HG03025 (cell line): ENCODE results near the gene SPSB3.

ENCODE experiments used
- ATAC-seq: cut with Tn5 transposase; IDR thresholded peaks from one replicate; pipeline ENCODE4 v1.9.1; 2021; ENCODE audit warnings: mild to moderate bottlenecking, moderate library complexity; ENCODE audit not compliant: unreplicated experiment, low FRiP score

The SPSB3 gene

GRCh38 chr16:1775846-1776671 is 6.3 kb downstream of the SPSB3 start:
- ATAC-seq, result no peak

- no peak for ATAC-seq
Observed at GRCh38 chr16:1775006-1775845, 7.1 kb downstream of the SPSB3 start.

- ATAC-seq, result no peak
Observed at GRCh38 chr16:1774448-1774780, 8.0 kb downstream of the SPSB3 start.

GRCh38 chr16:1773703-1774447 is 8.5 kb downstream of the SPSB3 start:
- ATAC-seq, result no peak

GRCh38 chr16:1772908-1773702 is 9.3 kb downstream of the SPSB3 start, which contains the start of gene MRPS34:
Gene MRPS34, minus strand, starts transcription at chr16:1773134. Its CDS starts 15 bp downstream, at chr16:1773119.
- ATAC-seq, result no peak

DNA sequence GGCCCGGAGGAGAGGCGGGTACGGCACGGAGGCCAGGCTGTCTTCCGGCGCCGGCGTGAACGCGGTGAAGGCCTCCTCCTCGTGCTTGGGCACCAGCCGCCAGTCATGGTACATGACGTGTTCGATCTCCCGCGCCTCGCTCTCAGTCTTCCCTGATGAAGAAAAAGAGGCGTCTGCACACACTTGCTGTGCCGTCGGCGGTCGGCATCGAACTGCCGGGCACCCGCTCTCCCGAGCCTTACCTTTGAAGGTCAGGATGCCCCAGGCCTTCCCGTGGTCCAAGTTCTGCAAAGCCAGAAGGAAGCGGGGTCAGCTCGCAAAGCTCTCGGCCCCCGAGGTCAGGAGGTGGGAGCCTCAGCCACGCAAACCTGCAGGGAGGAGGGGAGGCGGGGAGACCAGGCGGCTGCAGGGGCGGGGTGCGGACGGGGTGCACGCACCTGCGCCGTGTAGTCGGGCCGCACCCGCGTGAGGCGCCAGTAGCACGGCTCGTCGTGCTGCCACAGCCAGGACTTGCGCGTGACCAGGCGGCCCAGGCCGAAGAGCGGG is 9.9 kb downstream of the SPSB3 start, which contains the start of gene EME2:
TSS of gene EME2 (plus strand) at position 449 of the 546 bp plus-strand sequence. CDS start 418 bp downstream, outside the sequence.
- ATAC-seq, result no peak

GRCh38 chr16:1771864-1772361 is 10.5 kb downstream of the SPSB3 start:
- ATAC-seq, result no peak

GRCh38 chr16:1771188-1771863 is 11.0 kb downstream of the SPSB3 start, which contains the start of gene NME3:
Gene NME3, minus strand, starts transcription at chr16:1771543. Its CDS starts 9 bp downstream, at chr16:1771534.
- no peak for ATAC-seq

- no peak for ATAC-seq
Observed at GRCh38 chr16:1770328-1771187, 11.8 kb downstream of the SPSB3 start.

DNA sequence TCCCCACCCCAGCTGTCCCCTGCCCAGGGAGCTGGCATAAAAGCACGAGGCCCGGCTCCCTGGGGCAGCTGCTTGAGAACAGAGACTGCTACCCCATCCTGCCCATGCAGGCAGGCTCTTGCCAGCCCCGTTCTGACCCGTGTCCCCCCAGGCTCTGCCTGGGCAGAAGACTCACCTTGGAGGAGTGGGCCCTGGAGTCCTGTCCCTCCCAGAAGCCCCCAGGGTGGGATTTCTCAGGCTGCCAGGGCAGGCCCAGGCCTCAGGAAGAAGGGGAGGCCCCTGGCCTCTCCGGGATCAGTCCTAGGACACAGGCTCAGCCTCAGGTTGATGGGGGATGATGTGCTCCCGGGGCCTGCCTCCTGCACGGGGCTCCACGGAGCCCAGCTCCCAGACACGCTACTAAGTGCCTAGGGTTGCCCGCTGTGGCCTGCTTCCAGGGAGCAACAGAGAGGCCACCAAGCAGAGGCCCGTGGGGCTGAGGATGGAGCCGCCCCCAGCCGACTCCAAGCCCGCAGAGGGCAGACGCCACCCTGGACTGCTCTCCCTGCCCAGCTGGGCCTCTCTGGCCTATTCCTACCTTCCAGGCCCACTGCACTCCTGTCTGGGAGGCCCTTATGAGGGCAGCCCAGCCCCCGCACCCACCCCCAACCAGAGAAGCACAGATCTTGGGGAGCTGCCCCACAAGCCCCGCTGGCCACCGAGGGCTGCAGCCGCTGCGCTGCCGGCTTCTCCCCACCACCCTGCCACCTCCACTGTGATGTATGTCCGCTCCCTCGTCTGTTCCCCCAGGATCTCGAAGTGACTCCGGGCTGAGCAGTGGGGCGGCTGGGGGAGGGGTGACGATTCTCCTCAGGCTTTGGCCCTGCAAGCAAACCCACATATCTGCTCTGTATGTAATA is 12.7 kb downstream of the SPSB3 start:
- no peak for ATAC-seq

GRCh38 chr16:1768767-1769401 is 13.5 kb downstream of the SPSB3 start:
- ATAC-seq, result no peak

DNA sequence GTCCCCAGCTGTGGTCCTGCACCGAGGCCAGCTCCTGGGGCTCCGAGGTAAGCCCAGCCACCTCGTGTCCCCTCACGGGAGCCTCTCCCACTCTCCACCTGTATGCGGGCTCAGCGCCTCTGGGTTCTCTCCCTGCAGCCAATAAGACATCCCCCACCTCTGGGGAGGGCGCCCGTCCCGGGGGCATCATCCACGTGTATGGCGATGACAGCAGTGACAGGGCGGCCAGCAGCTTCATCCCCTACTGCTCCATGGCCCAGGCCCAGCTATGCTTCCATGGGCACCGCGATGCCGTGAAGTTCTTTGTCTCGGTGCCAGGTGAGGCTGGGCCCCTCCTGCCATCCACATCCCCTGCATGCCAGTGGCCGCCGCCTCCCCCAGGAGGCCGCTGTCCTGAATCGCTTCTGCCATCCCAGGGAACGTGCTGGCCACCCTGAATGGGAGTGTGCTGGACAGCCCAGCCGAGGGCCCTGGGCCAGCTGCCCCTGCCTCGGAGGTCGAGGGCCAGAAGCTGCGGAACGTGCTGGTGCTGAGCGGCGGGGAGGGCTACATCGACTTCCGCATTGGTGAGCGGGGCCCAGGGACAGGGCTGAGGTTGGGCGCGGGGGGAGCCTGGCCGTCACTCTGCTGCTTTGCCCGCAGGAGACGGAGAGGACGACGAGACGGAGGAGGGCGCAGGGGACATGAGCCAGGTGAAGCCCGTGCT is 14.2 kb downstream of the SPSB3 start:
- ATAC-seq, result no peak

GRCh38 chr16:1767116-1767994 is 15.0 kb downstream of the SPSB3 start:
- ATAC-seq, result no peak

DNA sequence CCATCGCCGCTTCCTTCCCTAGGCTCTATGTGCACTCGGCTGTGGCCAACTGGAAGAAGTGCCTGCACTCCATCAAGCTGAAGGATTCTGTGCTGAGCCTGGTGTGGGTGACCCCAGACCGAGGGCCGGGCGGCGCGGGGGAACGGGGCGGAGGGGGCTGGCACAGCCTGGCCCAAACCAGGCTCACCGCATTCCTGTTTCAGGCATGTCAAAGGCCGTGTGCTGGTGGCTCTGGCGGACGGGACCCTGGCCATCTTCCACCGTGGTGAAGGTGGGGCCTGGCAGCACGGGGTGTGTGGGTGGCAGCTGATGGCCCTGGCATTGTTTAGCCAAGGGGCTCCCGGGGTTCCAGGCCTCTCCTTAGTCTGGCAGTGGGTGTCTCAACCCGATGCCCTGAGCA is 15.7 kb downstream of the SPSB3 start:
- ATAC-seq, result no peak

- no peak for ATAC-seq
Observed at GRCh38 chr16:1766231-1766630, 16.1 kb downstream of the SPSB3 start.
